Peyer's patch (tissue), 4 donors: Measurements from ENCODE around the gene MED20.

Experiments used
- CTCF ChIP-seq, 6 experiments: fragments of 450-650 bp in 4 of 6; fragments of 200-600 bp in 2 of 6; sonication (generic) in 1 of 6; IDR thresholded peaks; one replicate each; pipeline ENCODE4 v1.5.1; 2017 to 2019; ENCODE audit warnings: antibody characterized with exemption in 6 of 6, mild to moderate bottlenecking in 3 of 6, moderate library complexity in 1 of 6
- POLR2A ChIP-seq, 2 donors: fragments of 450-650 bp; IDR thresholded peaks; one replicate each; pipeline ENCODE4 v1.5.1; 2017; ENCODE audit warnings: antibody characterized with exemption in 2 of 2, mild to moderate bottlenecking in 2 of 2, moderate library complexity in 2 of 2

GRCh38 chr6:41927253-41927652 lies 6.3 kb upstream of the MED20 start:
- TF ChIP-seq CTCF (IDR thresholded peaks at IDR 0.05) (no peak), POLR2A (IDR thresholded peaks at IDR 0.05) (no peak)
